Neutrophil (primary cell): Measurements from ENCODE around the gene LRRC27.

Experiments used
- H3K27ac ChIP-seq: fragments of 200-600 bp; sonication (generic); 2 replicates; pipeline ENCODE4 v1.5.1; 2016; ENCODE audit warnings: mild to moderate bottlenecking, moderate library complexity
- H3K27me3 ChIP-seq: fragments of 200-600 bp; sonication (generic); 2 replicates; pipeline ENCODE4 v1.6.0; 2016; ENCODE audit warnings: mild to moderate bottlenecking
- H3K36me3 ChIP-seq: fragments of 200-600 bp; sonication (generic); 2 replicates; pipeline ENCODE4 v1.5.1; 2017
- H3K4me1 ChIP-seq, 2 experiments: fragments of 200-600 bp in 1 of 2; sonication (generic) in 1 of 2; 1 replicate in 1 of 2; 2 replicates in 1 of 2; pipeline versions ENCODE4 v1.5.1 to v1.6.1; 2013 to 2016; ENCODE audit warnings: low read depth in 1 of 2, low read length in 1 of 2, mild to moderate bottlenecking in 1 of 2, moderate library complexity in 1 of 2; ENCODE audit not compliant: control insufficient read depth in 1 of 2, insufficient read depth in 1 of 2
- H3K4me3 ChIP-seq, 2 experiments: fragments of 200-600 bp in 1 of 2; sonication (generic) in 1 of 2; 1 replicate in 1 of 2; 2 replicates in 1 of 2; pipeline ENCODE4 v1.5.1; 2013 to 2016; ENCODE audit warnings: low read depth in 1 of 2, low read length in 1 of 2, mild to moderate bottlenecking in 1 of 2, moderate library complexity in 1 of 2
- H3K9me3 ChIP-seq: fragments of 200-600 bp; sonication (generic); 2 replicates; pipeline ENCODE4 v1.5.1; 2016
- TF ChIP-seq, protein P1 (sequence below): fragments of 200-600 bp; sonication (generic); IDR thresholded peaks from 2 replicates; pipeline ENCODE4 v1.5.1; 2016; ENCODE audit warnings: antibody characterized with exemption

LRRC27 gene

GRCh38 chr10:132417257-132417910 lies 85.4 kb downstream of the LRRC27 start:
- no peaks in the 10 kb centered on the region for H3K27me3 ChIP-seq
- H3K4me3 ChIP-seq, result peak overlapping the region; percentile 23 to 30
- peaks cover 54 to 62% of the 10 kb centered on the region in 2 experiments for H3K4me1 ChIP-seq
- H3K36me3 ChIP-seq, result no peaks in the 10 kb centered on the region
- peak overlapping the region; percentile 91 for H3K27ac ChIP-seq
- TF ChIP-seq, protein P1, sequence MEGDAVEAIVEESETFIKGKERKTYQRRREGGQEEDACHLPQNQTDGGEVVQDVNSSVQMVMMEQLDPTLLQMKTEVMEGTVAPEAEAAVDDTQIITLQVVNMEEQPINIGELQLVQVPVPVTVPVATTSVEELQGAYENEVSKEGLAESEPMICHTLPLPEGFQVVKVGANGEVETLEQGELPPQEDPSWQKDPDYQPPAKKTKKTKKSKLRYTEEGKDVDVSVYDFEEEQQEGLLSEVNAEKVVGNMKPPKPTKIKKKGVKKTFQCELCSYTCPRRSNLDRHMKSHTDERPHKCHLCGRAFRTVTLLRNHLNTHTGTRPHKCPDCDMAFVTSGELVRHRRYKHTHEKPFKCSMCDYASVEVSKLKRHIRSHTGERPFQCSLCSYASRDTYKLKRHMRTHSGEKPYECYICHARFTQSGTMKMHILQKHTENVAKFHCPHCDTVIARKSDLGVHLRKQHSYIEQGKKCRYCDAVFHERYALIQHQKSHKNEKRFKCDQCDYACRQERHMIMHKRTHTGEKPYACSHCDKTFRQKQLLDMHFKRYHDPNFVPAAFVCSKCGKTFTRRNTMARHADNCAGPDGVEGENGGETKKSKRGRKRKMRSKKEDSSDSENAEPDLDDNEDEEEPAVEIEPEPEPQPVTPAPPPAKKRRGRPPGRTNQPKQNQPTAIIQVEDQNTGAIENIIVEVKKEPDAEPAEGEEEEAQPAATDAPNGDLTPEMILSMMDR, result no peak
- H3K9me3 ChIP-seq, result no peaks in the 10 kb centered on the region

GRCh38 chr10:132417957-132418441 lies 86.0 kb downstream of the LRRC27 start:
- TF ChIP-seq, protein P1, result no peak
- Histone ChIP-seq H3K36me3 (no peaks in the 10 kb centered on the region), H3K27ac (peak overlapping the region; percentile 91), H3K4me3 (peak overlapping the region; percentile 23 to 30), H3K9me3 (no peaks in the 10 kb centered on the region), H3K4me1 (peaks cover 60 to 62% of the 10 kb centered on the region in 2 experiments), H3K27me3 (no peaks in the 10 kb centered on the region)

DNA sequence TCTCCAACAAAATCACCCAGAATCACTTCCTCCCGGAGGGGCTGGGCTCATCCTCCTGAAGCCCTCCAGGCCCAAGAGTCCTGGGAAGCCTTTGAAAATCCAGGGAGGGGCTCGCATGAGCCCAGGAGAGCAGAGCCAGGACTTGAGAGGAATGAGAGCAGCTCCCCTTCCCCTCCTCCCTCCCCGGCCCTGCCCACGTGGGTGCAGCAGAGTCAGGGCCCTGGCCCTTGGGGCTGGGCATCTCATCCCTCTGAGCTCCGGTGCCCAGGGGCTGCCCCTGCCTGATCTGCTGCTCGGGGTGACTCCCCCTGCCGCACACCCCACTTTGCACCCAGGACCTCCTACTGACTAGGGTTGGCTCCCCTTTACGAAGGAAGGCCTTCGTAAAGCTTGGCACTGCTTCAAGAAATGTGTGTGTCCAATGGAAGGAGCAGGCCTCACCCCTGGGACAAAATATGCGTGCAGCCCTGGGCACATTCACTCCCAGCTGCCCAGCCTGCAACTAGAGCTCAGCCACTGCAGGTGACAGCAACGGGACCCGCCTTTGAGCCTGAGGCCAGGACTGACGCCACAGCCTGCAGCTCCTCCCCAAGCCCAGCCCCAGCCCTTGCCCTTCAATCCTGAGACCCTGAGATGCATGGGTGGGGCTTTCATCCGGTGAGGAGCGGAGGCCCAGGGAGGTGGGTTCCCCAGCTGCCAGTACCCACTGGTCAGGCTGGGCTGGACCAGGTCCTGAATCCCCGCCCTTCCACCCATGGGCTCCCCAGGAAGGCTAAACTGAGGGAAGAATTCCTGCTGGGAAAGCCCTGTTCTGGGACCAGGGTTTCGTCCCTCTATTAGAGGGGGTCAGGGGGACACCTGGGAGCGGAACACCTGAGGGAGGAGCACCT lies 86.8 kb downstream of the LRRC27 start:
- H3K27me3 ChIP-seq, result no peaks in the 10 kb centered on the region
- no peaks in the 10 kb centered on the region for H3K36me3 ChIP-seq
- H3K27ac ChIP-seq, result peak overlapping the region; percentile 91
- TF ChIP-seq, protein P1, result no peak
- no peaks in the 10 kb centered on the region for H3K9me3 ChIP-seq
- H3K4me3 ChIP-seq, result peak overlapping the region in 1 of 2 experiments; percentile 23
- peaks cover 66 to 69% of the 10 kb centered on the region in 2 experiments for H3K4me1 ChIP-seq

DNA sequence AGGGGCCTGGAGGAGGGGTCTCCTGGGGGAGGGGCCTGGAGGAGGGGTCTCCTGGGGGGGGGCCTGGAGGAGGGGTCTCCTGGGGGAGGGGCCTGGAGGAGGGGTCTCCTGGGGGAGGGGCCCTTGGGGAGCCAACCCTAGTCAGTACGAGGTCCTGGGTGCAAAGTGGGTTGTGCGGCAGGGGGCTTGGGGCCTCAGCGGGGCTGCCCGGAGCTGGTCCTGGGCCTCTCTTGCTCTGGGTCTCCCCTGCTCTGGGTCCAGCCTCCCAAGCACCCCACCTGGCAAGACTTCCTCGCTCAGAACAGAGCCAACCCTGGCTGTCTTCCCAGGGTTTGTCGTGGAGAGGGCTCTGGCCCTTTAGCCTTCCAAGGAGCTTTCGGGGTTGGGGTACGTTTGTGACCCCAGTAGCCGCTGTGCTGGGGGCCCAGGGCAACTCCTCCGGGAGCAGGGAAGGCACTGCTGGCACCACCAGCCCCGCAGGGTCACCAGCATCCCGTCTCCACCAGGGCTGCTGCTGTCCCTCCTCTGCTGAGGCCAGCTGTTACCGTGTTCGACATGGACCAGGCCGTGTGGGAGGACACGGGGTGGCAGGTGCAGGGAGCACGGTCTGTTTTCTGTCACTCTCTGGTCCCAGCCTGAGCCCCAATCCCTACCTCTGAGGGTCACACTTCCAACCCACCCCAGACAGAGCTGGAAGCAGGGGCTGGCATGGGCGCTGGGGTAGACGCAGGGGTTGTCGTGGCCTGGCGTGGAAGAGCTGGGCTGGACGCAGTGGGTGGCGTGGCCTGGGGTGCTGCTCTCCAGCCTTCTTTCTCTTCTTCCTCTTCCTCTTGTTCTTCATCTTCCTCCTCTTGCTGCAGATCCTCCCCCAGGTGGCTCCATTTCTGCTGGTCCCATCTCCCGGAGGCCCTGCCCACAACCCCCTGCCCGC lies 87.8 kb downstream of the LRRC27 start:
- Histone ChIP-seq H3K27ac (peak overlapping the region; percentile 91), H3K4me1 (peaks cover 66 to 70% of the 10 kb centered on the region in 2 experiments), H3K27me3 (no peaks in the 10 kb centered on the region), H3K4me3 (peak overlapping the region; percentile 39 to 63), H3K36me3 (no peaks in the 10 kb centered on the region), H3K9me3 (no peaks in the 10 kb centered on the region)
- TF ChIP-seq, protein P1, result no peak

DNA sequence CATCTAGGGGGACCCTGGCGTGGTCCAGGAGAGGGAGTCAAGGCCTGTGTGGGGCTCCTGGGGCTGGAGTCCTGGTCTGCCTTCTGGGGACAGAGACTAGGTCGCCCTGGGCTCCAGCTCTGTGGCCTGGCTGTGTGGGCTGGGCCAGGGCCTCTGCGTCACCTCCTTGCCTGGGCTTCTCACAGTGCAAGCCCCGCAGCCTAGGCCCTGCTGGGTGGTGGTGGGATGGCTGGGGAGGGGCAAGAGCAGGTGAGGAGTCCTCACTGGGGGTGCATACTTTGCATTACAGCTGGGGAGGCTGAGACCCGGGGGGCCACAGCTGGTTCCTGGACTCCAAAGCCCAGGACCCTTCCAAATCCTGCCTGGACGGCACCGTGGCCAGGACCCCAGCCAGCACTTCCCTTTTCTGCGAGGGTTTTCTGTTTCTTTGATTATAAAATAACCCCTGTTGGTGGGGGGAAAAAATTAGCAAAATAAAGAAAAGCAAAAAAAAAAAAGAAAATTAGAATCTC lies 88.5 kb downstream of the LRRC27 start:
- Histone ChIP-seq H3K4me3 (peak overlapping the region; percentile 39 to 63), H3K27me3 (no peaks in the 10 kb centered on the region), H3K27ac (peak overlapping the region; percentile 91), H3K36me3 (no peaks in the 10 kb centered on the region), H3K9me3 (no peaks in the 10 kb centered on the region), H3K4me1 (peaks cover 66 to 70% of the 10 kb centered on the region in 2 experiments)
- TF ChIP-seq, protein P1, result no peak
